Stimulated activated naive B cell treated with anti-CD40 and anti-IgM and Interleukin-4, amounts not matched to agents 10 μg/mL and 1 μg/mL and 100 μg/mL, for 72 hours (primary cell): ENCODE measurements around the gene EVX2.
A peak's percentile ranks its signal among the peaks of the same experiment; 100 is the strongest.

Experiments used
- ATAC-seq, 2 donors: fragments of 150-1000 bp; cut with Tn5 transposase; replicated peaks; 2 replicates each; pipeline ENCODE4 v1.10.0; 2021; ENCODE audit warnings: moderate library complexity in 1 of 2
- DNase-seq: peaks from one replicate; pipeline ENCODE4 v3.0.0; 2021
- H3K27ac Mint-ChIP-seq: one replicate; pipeline ENCODE4 v1.8.0; 2022; ENCODE audit warnings: mild to moderate bottlenecking, mixed read lengths
- H3K27me3 Mint-ChIP-seq, 2 donors: one replicate each; pipeline ENCODE4 v1.8.0; 2022; ENCODE audit warnings: mixed read lengths in 2 of 2
- H3K36me3 Mint-ChIP-seq, 2 donors: one replicate each; pipeline ENCODE4 v1.8.0; 2022; ENCODE audit warnings: mixed read lengths in 2 of 2, mild to moderate bottlenecking in 1 of 2
- H3K4me1 Mint-ChIP-seq, 2 donors: one replicate each; pipeline ENCODE4 v1.8.0; 2022; ENCODE audit warnings: mixed read lengths in 2 of 2, mild to moderate bottlenecking in 1 of 2
- H3K4me3 Mint-ChIP-seq, 2 donors: one replicate each; pipeline ENCODE4 v1.8.0; 2022; ENCODE audit warnings: mild to moderate bottlenecking in 2 of 2, mixed read lengths in 2 of 2, moderate library complexity in 1 of 2
- H3K9me3 Mint-ChIP-seq, 2 donors: one replicate each; pipeline ENCODE4 v1.8.0; 2022; ENCODE audit warnings: mixed read lengths in 2 of 2, mild to moderate bottlenecking in 1 of 2

Gene EVX2

GRCh38 chr2:176081376-176081836 is 2.4 kb downstream of the EVX2 start:
- Mint-ChIP-seq H3K4me3 (peak overlapping the region in 1 of 2 donors; percentile 30), H3K9me3 (peaks cover 9 to 13% of the 10 kb centered on the region in 2 donors), H3K4me1 (peaks cover 9 to 15% of the 10 kb centered on the region in 2 donors), H3K36me3 (peaks cover 10 to 17% of the 10 kb centered on the region in 2 donors), H3K27me3 (peaks cover 65 to 74% of the 10 kb centered on the region in 2 donors), H3K27ac (peak overlapping the region; percentile 65)
- no peak for ATAC-seq
- no peak for DNase-seq

GRCh38 chr2:176080540-176081375 is 3.0 kb downstream of the EVX2 start:
- peaks cover 9 to 15% of the 10 kb centered on the region in 2 donors for H3K4me1 Mint-ChIP-seq
- H3K4me3 Mint-ChIP-seq = peak overlapping the region in 1 of 2 donors; percentile 22
- peaks cover 11 to 17% of the 10 kb centered on the region in 2 donors for H3K36me3 Mint-ChIP-seq
- peaks cover 65 to 74% of the 10 kb centered on the region in 2 donors for H3K27me3 Mint-ChIP-seq
- H3K27ac Mint-ChIP-seq = peak overlapping the region; percentile 65
- DNase-seq (no peak), ATAC-seq (no peak)
- peaks cover 13 to 15% of the 10 kb centered on the region in 2 donors for H3K9me3 Mint-ChIP-seq

GRCh38 chr2:176079831-176080539 is 3.8 kb downstream of the EVX2 start:
- no peak for DNase-seq
- ATAC-seq = no peak
- H3K27ac Mint-ChIP-seq = peak overlapping the region; percentile 97

GRCh38 chr2:176079285-176079830 is 4.4 kb downstream of the EVX2 start:
- peaks cover 13 to 16% of the 10 kb centered on the region in 2 donors for H3K9me3 Mint-ChIP-seq

More at GRCh38 chr2:176079831-176080539, 3.8 kb downstream of the EVX2 start:
- Mint-ChIP-seq H3K4me3 (peak overlapping the region; percentile 41 to 72), H3K36me3 (peaks cover 12 to 14% of the 10 kb centered on the region in 2 donors), H3K4me1 (peaks cover 8 to 15% of the 10 kb centered on the region in 2 donors), H3K27me3 (peaks cover 67 to 75% of the 10 kb centered on the region in 2 donors), H3K9me3 (peaks cover 13 to 16% of the 10 kb centered on the region in 2 donors)

GRCh38 chr2:176078541-176079284 is 5.0 kb downstream of the EVX2 start:
- H3K9me3 Mint-ChIP-seq = peaks cover 13 to 16% of the 10 kb centered on the region in 2 donors
- H3K4me3 Mint-ChIP-seq = peak overlapping the region; percentile 41 to 72
- peaks cover 8 to 15% of the 10 kb centered on the region in 2 donors for H3K4me1 Mint-ChIP-seq
- no peak for DNase-seq
- peak overlapping the region; percentile 97 for H3K27ac Mint-ChIP-seq
- ATAC-seq = no peak
- H3K36me3 Mint-ChIP-seq = peaks cover 9 to 12% of the 10 kb centered on the region in 2 donors
- H3K27me3 Mint-ChIP-seq = peaks cover 65 to 71% of the 10 kb centered on the region in 2 donors

More at GRCh38 chr2:176079285-176079830, 4.4 kb downstream of the EVX2 start:
- ATAC-seq (no peak), DNase-seq (no peak)
- H3K4me1 Mint-ChIP-seq = peaks cover 8 to 15% of the 10 kb centered on the region in 2 donors
- H3K27ac Mint-ChIP-seq = peak overlapping the region; percentile 97
- H3K27me3 Mint-ChIP-seq = peaks cover 67 to 75% of the 10 kb centered on the region in 2 donors
- H3K36me3 Mint-ChIP-seq = peaks cover 10 to 12% of the 10 kb centered on the region in 2 donors
- peak overlapping the region; percentile 41 to 72 for H3K4me3 Mint-ChIP-seq

GRCh38 chr2:176076796-176077195 is 7.0 kb downstream of the EVX2 start:
- no peak overlapping the region for H3K27ac Mint-ChIP-seq
- H3K4me1 Mint-ChIP-seq = peaks cover 6 to 9% of the 10 kb centered on the region in 2 donors
- ATAC-seq = no peak

GRCh38 chr2:176076063-176076462 is 7.7 kb downstream of the EVX2 start:
- Mint-ChIP-seq H3K27ac (no peak overlapping the region), H3K36me3 (peaks cover 6 to 8% of the 10 kb centered on the region in 2 donors), H3K4me3 (no peak overlapping the region), H3K4me1 (peaks cover 6 to 9% of the 10 kb centered on the region in 2 donors), H3K9me3 (peaks cover 10 to 16% of the 10 kb centered on the region in 2 donors), H3K27me3 (peaks cover 66 to 75% of the 10 kb centered on the region in 2 donors)
- no peak for ATAC-seq
- DNase-seq = no peak

More at GRCh38 chr2:176076796-176077195, 7.0 kb downstream of the EVX2 start:
- Mint-ChIP-seq H3K36me3 (peaks cover 6 to 10% of the 10 kb centered on the region in 2 donors), H3K4me3 (peak overlapping the region in 1 of 2 donors; percentile 15), H3K27me3 (peaks cover 67 to 75% of the 10 kb centered on the region in 2 donors), H3K9me3 (peaks cover 10 to 16% of the 10 kb centered on the region in 2 donors)
- DNase-seq = no peak

- H3K9me3 Mint-ChIP-seq = peaks cover 10 to 16% of the 10 kb centered on the region in 2 donors
- no peak overlapping the region for H3K27ac Mint-ChIP-seq
- DNase-seq (no peak), ATAC-seq (no peak)
- peaks cover 6 to 9% of the 10 kb centered on the region in 2 donors for H3K4me1 Mint-ChIP-seq
- H3K27me3 Mint-ChIP-seq = peaks cover 68 to 75% of the 10 kb centered on the region in 2 donors
- no peak overlapping the region for H3K4me3 Mint-ChIP-seq
- H3K36me3 Mint-ChIP-seq = peaks cover 4 to 6% of the 10 kb centered on the region in 2 donors
These were observed 8.3 kb downstream of the EVX2 start for GRCh38 chr2:176075481-176075880.

GRCh38 chr2:176074919-176075425 is 8.8 kb downstream of the EVX2 start:
- Mint-ChIP-seq H3K4me1 (peaks cover 6 to 9% of the 10 kb centered on the region in 2 donors), H3K27ac (no peak overlapping the region), H3K4me3 (no peak overlapping the region), H3K36me3 (peaks cover 4 to 6% of the 10 kb centered on the region in 2 donors), H3K9me3 (peaks cover 10 to 16% of the 10 kb centered on the region in 2 donors), H3K27me3 (peaks cover 73 to 80% of the 10 kb centered on the region in 2 donors)
- ATAC-seq = no peak
- no peak for DNase-seq

- peaks cover 0 to 3% of the 10 kb centered on the region in 2 donors for H3K36me3 Mint-ChIP-seq
- ATAC-seq (no peak), DNase-seq (no peak)
- H3K27me3 Mint-ChIP-seq = peaks cover 71 to 81% of the 10 kb centered on the region in 2 donors
- H3K4me3 Mint-ChIP-seq = no peak overlapping the region
- peaks cover 4 to 10% of the 10 kb centered on the region in 2 donors for H3K9me3 Mint-ChIP-seq
- no peaks in the 10 kb centered on the region for H3K4me1 Mint-ChIP-seq
- no peak overlapping the region for H3K27ac Mint-ChIP-seq
These were observed 10.5 kb downstream of the EVX2 start for GRCh38 chr2:176072951-176073904.

- Mint-ChIP-seq H3K4me1 (peaks cover 4 to 6% of the 10 kb centered on the region in 2 donors), H3K27ac (no peak overlapping the region), H3K4me3 (no peak overlapping the region), H3K36me3 (peaks cover 0 to 3% of the 10 kb centered on the region in 2 donors), H3K27me3 (peaks cover 78 to 88% of the 10 kb centered on the region in 2 donors), H3K9me3 (peaks cover 4 to 10% of the 10 kb centered on the region in 2 donors)
- ATAC-seq = no peak
- DNase-seq = no peak
These were observed 11.5 kb downstream of the EVX2 start for GRCh38 chr2:176072292-176072669.
